GM21515 (cell line): ENCODE measurements around the gene ATP6V0C.

ENCODE experiments used
- ATAC-seq: cut with Tn5 transposase; IDR thresholded peaks from one replicate; pipeline ENCODE4 v1.9.1; 2021; ENCODE audit not compliant: unreplicated experiment

The ATP6V0C gene

GRCh38 chr16:2508722-2509400 lies 4.9 kb upstream of the ATP6V0C start:
- ATAC-seq, result no peak

GRCh38 chr16:2511128-2511800 lies 2.5 kb upstream of the ATP6V0C start:
- ATAC-seq, result no peak

GRCh38 chr16:2511996-2512734 lies 1.6 kb upstream of the ATP6V0C start:
- no peak for ATAC-seq

GRCh38 chr16:2512735-2513404 lies 882 bp upstream of the ATP6V0C start:
- no peak for ATAC-seq

GRCh38 chr16:2514333-2515179 lies 804 bp downstream of the ATP6V0C start:
- no peak for ATAC-seq

GRCh38 chr16:2515180-2515851 lies 1.6 kb downstream of the ATP6V0C start:
- ATAC-seq, result no peak

GRCh38 chr16:2516391-2517240 lies 2.9 kb downstream of the ATP6V0C start:
- no peak for ATAC-seq

GRCh38 chr16:2517954-2518605 lies 4.3 kb downstream of the ATP6V0C start:
- ATAC-seq, result no peak

- no peak for ATAC-seq
Observed at GRCh38 chr16:2518823-2519710, 5.3 kb downstream of the ATP6V0C start.

- no peak for ATAC-seq
Observed at GRCh38 chr16:2519711-2520080, 5.9 kb downstream of the ATP6V0C start.

GRCh38 chr16:2520097-2520783 lies 6.5 kb downstream of the ATP6V0C start, which contains the start of gene AMDHD2:
TSS of gene AMDHD2 (plus strand) at chr16:2520371. CDS start at chr16:2520459, 88 bp downstream.
- ATAC-seq, result peak; percentile 38

- no peak for ATAC-seq
Observed at GRCh38 chr16:2520784-2521531, 7.2 kb downstream of the ATP6V0C start.

GRCh38 chr16:2523801-2524231 lies 10.1 kb downstream of the ATP6V0C start:
- no peak for ATAC-seq

- ATAC-seq, result no peak
Observed at GRCh38 chr16:2524339-2524938, 10.7 kb downstream of the ATP6V0C start.

GRCh38 chr16:2526135-2526534 lies 12.4 kb downstream of the ATP6V0C start:
- ATAC-seq, result no peak
